ENCODE measurements around the gene WWTR1.

WWTR1 gene

DNA sequence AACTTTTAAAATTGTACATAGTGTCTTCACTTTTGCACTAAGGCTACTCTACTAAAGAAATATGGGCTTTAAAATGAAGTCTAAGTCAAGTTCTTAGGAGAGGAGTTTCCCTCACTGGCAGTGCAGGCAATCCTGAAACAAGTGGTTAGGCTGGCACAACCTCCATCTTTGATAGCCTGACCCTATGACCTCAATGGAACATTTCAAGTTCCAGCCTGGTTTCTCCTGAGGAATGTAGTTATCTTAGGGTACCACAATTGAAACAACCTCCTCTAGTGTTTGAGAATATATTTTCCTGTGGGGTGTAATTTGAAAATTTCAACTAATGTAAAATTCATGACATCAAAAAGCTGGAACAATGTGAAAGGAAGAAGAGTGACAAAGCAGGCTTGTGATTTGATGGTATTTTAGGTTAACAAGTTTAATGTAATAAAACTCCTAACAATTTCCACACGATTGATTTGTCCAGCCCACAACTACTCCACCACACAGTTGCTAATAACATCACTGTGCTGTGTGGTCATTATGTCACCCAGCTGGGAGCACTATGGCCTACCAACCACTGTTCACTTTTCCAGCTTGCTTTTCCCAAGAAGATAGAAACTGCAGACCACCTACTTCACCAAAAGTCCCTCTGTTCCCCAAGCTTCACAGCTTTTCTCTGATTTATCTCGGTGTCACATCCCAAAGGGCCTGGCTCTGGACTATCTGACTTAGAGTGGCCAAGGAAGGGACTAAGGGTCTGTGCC, 1.8 kb downstream of the WWTR1 start:
- in situ Hi-C loops (cut with MboI; ENCODE audit: low sequenced_read_pairs): no loop called here

DNA sequence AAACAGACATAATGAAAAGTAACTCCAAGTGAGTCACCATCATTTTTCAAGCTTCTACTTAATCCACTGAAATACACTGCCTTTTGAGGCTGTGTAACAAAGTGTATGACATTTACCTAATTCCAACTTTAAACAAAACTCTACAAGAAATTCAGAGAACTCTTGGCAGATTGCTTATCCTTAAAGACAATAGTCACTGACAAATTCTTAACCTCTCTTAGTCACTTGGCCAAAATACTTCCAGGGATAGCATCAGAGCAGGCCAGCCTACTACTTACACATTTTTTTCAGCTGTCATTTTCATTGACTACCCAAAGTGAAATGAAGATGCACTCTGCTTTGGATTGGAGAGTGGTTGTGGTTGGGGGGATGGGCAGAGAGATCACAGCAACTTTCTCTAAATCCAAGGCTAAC, 3.6 kb downstream of the WWTR1 start:
- in situ Hi-C loops (cut with MboI; ENCODE audit: low sequenced_read_pairs): no loop called here

DNA sequence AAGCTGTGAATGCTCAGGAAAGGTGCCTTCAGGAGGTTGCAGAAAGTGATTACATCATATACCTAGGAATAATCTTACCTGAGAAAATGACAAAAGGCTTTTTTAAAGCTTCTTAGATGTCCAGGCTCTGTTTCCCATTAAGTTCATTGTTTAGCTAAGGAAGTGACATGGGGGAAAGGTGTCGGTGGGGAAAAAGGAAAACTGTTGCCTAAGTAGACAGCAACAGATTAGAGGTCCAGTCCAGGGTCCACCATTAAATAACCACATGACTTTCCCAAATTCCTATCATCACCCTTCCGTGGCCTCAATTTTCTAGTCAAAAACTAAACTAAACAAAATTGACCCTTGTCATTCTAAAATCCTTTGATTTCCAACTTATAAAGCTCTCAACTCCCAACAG, 4.3 kb downstream of the WWTR1 start:
- in situ Hi-C loops (cut with MboI; ENCODE audit: low sequenced_read_pairs): no loop called here

DNA sequence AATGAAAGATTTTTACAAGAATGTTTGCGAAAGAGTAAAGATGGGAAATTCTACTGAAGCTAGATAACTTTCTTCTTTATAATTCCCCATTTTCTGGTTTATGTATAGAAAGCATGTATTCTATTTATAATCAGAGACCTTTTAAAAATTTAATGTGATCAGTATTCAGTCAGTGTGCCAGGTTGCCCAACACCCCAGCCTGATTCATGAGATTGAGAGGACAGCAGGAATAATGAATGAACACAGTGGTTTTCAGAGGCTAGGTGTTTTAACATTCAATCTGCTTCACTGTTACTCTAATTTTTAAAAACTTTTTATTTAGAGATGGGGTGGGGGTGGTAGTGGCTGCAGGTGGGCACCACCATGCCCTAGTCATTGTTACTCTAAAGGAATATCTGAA, 4.7 kb downstream of the WWTR1 start:
- in situ Hi-C loops (cut with MboI; ENCODE audit: low sequenced_read_pairs): no loop called here

DNA sequence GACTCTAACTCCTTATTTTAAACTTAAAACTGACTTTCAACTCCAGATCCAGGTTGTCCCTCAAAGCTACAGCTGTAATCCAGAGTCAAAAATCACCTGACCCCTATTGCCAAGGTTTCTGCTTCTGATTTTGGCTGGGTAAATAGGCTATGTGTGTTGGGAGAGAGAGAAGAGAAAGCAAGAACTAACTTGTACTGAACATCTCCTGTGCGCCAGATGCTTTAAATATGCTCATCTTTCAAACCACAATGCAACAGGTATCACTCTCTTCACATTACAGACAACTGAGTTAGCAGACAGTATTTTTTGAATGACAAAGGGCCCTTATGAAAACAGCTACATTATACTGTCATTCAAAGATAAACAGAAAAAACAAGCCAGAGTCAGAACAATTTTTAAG, 7.0 kb downstream of the WWTR1 start:
- in situ Hi-C loops (cut with MboI; ENCODE audit: low sequenced_read_pairs): no loop called here

DNA sequence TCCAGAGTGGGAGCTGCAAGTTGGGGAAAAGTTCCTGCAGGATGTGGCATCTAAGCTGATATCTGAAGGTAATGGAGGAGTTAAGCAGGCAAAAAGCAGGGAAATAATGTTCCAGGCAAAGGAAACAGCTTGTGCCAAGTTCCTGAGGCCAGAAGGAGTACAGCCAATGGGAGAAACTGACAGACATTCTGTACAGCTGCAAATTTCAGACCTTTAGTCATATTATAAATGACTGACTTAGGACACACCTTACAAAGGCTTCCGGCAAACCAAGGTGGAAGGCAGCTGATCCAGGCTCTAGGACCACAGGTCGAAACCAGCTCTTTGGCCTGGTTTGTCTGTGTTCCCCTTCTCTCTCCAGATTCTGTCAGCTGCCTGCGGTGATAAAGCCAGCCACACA, 9.3 kb downstream of the WWTR1 start:
- in situ Hi-C loops (cut with MboI; ENCODE audit: low sequenced_read_pairs): no loop called here

DNA sequence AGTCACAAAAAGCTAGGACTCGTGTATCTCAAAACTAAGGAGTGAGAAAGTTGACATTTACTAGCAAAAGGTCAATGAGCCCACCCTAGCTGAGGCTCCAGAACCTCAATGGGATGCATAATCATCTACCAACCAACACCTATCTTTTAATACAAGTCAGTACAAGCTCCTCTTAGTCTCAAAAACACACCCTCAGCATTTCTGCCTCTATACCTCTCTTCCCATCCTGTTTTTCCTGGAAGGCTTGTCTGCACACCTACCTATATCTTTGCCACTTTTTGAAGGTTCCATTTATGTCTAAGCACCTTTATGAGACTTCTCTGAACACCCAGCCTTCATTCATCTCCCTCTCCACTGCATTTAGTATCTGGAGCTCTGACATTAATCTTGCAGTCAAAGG, 10.0 kb downstream of the WWTR1 start:
- in situ Hi-C loops (cut with MboI; ENCODE audit: low sequenced_read_pairs): no loop called here

DNA sequence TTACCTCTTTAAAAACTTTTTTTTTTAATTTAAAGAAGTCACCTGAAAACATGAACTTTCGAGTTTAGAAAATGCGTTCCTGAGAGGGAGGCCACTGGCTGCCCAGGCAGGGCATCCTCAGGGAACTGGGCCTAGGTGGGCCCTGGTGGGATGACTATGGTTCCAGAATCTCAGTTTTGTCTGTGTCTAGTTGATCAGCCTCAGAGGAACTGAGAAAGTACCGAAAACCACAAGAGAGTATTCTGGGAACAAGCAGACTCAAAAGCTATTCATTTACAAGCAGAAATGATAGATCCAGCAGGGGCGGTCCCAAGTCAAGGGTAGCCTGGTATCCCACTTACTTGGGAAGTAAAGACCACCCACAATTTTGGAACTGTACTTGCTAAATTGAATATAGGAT, 10.5 kb downstream of the WWTR1 start:
- in situ Hi-C loops (cut with MboI; ENCODE audit: low sequenced_read_pairs): no loop called here

DNA sequence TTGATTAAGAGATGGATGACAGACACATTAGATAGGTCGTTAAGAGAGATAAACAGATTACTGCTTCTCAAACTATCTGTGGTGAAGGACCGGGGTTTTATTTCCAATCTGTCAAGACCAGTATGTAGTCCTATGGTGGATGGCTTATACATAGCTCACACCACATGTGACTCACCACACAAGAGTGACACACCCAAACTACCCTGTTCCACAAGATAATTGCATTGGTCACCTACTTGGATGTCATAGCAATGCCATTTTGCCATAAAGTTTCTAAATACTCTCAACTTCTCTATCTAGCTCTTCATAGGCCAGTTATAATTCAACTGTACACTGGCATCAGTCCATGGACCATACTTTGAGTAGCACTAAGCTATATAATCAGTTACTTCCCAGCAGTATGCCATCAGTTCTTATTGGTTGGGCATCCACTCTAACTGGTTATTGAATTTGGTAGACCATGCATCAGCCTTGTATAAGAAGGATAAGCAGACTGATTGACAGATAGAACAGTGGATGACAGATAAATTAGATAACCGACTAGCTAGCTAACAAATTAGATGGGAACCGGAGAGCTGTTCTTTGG, 11.6 kb downstream of the WWTR1 start:
- in situ Hi-C loops (cut with MboI; ENCODE audit: low sequenced_read_pairs): no loop called here

DNA sequence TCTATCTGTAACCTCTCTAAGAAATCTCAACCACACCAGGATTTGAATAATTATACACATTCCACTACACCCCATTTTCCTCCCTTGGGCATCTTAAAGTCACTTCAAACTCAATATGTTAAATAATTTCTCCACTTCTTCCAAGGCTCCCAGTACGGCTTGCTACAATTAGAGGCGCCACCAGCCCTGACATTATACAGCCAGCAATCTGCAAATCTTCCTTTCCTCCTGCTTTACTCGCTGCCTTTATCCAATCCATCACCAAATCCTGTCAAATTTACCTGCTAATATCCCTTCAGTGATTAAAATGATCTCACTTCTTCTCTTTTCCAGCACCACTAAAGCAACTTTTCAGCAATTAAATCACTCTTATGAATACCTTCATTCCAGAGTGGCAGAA, 13.9 kb downstream of the WWTR1 start:
- in situ Hi-C loops (cut with MboI; ENCODE audit: low sequenced_read_pairs): no loop called here

DNA sequence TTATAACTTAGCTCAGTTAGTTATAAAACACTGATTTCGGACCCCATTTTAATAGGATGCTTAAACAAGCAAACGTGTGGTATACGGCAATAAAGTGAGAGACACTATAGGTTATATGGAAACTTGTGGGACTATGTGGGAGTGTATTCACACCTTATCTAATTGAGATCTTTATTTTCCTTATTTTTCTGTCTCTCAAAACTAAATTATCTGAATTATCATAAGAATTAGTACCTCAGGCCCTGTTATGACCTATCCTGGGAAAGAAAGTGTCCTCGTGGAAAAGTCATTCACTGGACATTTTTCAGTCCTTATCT, 14.4 kb downstream of the WWTR1 start:
- in situ Hi-C loops (cut with MboI; ENCODE audit: low sequenced_read_pairs): no loop called here

DNA sequence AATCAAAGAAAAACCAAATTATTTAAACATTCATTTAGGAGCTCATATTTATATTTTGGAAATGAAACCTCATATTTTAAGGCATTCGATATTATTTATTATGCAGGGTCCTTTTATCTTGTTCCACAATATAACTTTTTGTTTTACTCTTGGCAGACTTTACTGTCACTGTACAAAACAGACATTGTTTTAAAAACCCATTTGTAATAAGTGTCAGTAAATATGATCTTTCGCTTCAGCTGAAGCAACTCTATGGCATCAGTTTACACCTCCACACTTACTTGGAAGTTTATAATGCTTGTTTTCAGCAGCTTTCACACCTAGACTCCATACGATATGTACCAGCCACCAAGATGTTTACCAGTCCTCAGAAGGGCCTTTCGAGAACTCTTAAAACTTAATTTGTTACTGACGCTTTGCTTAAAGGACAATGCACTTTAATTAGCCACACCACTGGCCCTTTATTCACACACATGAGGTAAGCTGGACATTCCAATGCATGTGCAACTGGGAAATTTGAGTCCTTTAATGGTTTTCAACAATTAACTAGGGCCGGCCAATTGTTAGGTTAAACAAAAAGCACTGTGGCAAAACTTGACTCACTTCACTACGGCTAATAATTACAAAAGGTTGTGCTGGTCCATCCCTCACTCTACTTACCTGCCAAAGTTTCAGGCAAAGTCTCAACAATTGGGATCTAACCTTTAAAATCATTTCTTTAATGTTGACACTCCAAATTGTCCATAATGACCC, 16.7 kb downstream of the WWTR1 start:
- in situ Hi-C loops (cut with MboI; ENCODE audit: low sequenced_read_pairs): no loop called here

DNA sequence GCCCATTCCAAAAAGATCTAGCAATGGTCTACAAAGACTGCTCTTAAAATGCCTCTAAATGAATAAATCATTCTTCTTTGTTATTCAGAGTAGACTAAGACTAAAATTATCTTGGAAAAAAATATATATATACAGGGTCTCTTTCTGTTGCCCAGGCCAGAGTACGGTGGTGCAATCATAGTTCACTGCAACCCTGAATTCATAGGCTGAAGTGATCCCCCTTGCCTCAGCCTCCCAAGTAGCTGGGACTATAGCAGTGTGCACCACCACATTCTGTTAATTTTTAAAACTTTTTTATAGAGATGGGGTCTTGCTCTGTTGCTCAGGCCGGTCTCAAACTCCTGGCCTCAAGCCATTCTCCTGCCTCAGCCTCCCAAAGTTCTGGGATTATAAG, 18.7 kb downstream of the WWTR1 start:
- in situ Hi-C loops (cut with MboI; ENCODE audit: low sequenced_read_pairs): no loop called here

DNA sequence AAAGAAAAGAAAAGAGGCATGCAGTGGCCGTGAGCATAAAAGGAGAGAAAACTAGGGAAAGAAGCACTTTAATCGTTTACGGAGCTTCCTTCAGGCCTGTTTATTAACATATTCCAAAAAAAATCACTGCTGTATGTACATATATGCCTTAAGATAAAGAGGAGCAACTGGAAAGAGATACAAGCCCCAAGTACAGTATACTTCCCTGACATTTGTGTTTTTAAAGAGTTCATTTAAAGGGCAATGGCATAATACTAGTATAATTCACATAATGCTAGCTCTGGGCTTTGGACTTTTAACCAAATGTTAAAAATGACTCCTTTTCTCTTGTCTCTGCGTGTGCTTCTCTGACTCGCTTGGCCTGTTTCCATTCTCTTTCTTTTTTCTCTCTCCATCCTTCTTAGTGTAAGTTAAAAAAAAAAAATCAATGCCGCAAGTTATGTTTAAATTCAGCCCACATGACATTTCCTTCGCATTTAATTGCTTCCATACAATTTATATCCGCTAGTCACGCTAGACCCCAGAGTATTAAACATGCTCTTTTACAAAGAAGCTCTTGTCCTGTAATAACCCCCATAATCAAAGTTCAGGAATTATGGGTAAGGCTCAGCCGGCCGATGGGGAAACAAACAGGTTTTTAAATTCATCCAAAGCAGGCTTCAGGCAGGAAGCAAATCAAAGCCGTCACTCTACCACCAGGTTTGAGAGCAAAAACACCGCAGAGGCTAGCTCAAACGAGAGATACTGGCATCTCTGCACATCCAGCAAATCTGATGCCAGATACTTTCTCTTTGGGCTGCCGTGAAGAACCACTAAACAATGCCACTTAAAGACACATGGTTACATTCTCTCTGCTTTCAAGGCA, 19.4 kb downstream of the WWTR1 start:
- in situ Hi-C loops (cut with MboI; ENCODE audit: low sequenced_read_pairs): no loop called here

DNA sequence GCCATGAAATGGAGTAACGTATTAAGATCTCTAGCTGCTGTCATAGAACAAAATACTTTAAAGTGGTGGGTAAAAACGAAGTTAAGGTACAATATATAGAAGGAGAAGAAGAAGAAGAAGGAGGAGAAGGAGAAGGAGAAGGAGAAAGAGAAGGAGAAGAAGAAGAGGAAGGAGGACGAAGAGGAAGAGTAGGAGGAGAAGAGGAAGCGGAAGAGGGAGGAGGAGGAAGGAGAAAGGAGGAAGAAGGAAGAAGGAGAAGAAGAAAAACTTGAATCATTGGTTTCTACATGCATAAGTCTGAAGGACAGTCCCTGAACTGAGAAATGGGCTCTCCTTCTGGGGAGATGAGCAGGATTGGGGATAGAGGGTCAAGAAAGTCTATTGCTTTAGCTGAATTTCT, 22.4 kb downstream of the WWTR1 start:
- in situ Hi-C loops (cut with MboI; ENCODE audit: low sequenced_read_pairs): no loop called here

DNA sequence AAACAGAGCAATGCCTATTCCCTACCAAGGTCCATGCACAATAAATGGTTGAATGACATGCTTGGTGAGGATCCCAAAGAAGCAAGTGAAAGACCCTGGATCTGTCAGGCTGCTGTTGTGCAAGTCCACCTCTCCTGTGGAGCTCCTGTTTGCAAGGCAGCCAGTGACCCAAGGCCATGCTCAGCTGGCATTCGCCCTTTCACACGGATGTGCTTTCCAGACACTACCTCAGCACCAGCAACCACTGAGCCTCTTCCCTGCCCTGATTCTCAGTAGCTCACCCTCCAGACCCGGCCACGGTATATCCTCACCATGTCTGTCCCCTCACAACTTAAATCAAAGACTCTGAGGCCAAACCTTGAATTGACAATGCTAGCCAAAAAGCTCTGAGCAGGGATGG, 23.3 kb downstream of the WWTR1 start:
- in situ Hi-C loops (cut with MboI; ENCODE audit: low sequenced_read_pairs): no loop called here

DNA sequence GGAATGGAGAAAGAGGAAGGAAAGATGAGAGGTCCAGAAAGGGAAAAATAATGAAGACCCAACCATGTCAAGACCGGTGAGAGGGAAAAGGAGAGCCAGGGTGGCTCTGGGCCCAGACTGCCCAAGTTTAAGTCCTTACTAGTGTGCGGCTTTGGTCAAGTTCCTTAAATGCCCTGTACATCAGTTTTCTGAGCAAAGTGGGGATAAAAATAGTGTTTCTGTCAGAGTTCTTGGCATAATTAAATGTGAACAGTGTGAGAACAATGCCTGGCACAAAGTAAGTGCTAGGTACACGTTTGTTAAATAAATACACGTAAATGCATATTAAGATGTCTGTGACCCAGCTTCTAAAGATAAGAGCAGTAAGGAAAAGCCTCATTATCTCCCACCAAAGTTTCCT, 23.8 kb downstream of the WWTR1 start:
- in situ Hi-C loops (cut with MboI; ENCODE audit: low sequenced_read_pairs): no loop called here

DNA sequence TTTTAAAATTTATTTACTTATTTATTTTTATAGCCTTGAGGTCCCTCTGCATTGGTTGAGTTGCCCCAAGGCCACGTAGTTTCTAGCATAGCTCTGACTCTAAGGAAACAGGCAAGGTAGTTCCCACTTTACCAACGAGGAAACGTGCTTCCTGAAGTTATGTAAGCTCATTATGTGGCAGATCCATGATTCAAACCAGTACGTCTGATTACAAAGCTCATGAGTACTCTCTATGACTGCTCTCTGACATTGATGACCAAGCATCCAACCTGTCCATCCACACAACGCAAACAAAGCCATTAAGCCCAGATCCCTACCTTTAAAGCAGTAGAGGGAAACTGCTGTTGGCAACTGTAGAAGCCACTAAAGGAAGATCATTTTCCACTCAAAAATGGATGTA, 25.6 kb downstream of the WWTR1 start:
- in situ Hi-C loops (cut with MboI; ENCODE audit: low sequenced_read_pairs): no loop called here

DNA sequence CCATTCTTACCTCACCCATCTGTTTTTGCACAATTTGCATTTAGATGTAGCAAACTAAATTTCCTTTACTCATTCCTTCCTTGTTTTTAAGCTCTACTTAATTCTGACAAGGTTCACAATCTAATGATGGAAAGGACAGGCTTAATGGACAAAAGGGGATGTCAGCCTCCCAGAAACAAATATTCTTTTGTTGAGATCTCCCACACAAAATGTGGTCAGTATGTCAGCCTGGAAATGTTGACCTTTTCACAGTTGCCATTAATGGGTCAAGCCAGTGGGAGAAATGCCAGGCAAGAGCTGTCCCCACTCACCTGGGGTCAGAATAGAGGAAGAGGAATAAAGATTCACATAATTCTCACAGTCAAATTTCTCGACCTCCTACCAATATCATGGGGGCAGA, 27.0 kb downstream of the WWTR1 start:
- in situ Hi-C loops (cut with MboI; ENCODE audit: low sequenced_read_pairs): no loop called here

DNA sequence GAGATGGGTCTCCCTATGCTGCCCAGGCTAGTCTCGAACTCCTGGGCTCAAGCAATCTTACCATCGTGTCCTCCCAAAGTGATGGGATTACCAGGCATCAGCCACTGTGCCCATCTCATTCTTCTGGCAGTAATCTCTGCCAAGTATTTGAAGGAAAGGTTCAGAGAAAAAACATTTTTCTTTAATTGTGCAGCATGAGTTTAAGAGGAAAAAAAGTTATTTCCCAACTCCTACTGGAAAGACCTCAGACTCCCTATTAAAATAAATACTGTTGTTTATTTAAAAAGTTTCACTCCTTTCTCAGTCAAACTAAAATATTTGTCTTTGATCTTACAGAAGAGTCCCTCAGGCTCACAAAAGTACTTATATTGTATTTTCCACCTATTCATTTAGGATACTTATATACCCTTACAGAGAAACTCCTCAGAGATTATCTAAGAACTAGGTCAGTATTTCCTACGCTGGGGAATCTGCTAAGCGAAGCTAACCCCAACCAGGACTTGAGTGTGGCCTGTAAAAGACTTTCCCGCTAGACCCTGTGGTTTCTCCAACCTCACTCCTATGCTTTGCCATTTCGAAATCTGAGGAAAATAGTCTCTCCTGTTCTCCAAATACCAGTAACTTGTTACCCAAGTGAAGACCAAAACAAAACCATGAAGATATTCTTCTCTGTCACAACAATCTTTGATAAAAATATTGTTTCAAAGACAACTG, 28.7 kb downstream of the WWTR1 start:
- in situ Hi-C loops (cut with MboI; ENCODE audit: low sequenced_read_pairs): no loop called here

DNA sequence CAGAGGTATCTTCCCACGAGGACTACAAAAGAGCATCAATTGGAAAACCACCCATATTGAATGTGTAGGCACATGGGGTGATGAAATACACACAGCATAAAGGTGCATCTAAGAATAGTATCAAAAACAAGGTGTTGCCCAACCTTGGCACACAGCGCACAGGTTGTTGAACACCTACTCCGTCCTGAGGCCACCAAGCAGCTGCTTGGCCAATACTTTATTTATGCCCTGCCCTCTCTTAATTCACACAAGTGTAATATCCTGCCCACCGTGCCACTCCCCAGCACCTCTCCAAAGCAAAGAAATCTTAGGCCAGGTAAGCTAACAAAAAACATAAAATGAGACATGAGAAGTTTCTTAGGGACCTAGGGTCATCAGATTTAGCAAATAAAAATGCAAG, 31.2 kb downstream of the WWTR1 start:
- in situ Hi-C loops (cut with MboI; ENCODE audit: low sequenced_read_pairs): no loop called here
